K562 (cell line): ENCODE data around the gene HSP90AA1. TPM values are rescaled to one million over a fixed set of nuclear protein-coding genes. Genes with fewer than 3 reads are reported as not detected.

Experiments
- ARID1B ChIP-seq: fragments of 450-650 bp; IDR thresholded peaks from 2 replicates; pipeline ENCODE4 v1.6.1; 2016; ENCODE audit warnings: antibody characterized with exemption, mild to moderate bottlenecking, inconsistent platforms
- CBFA2T3 ChIP-seq: fragments of 450-650 bp; IDR thresholded peaks from 2 replicates; pipeline ENCODE4 v1.6.1; 2017
- FOS ChIP-seq: IDR thresholded peaks from 3 replicates; pipeline ENCODE4 v1.6.1; 2011; ENCODE audit not compliant: insufficient read length; ENCODE audit errors: extremely low read depth
- HEY1 ChIP-seq: fragments of 250-450 bp; sonication (Bioruptor Pico); IDR thresholded peaks from 2 replicates; pipeline ENCODE4 v1.5.0; 2020; ENCODE audit warnings: mild to moderate bottlenecking, moderate library complexity, borderline replicate concordance
- ILK ChIP-seq: fragments of 450-650 bp; IDR thresholded peaks from 2 replicates; pipeline ENCODE4 v1.6.1; 2016; ENCODE audit warnings: missing genetic modification characterization, low read depth, mild to moderate bottlenecking, missing compliant biosample characterization, moderate library complexity, borderline replicate concordance
- L3MBTL2 ChIP-seq: fragments of 450-650 bp; IDR thresholded peaks from 2 replicates; pipeline ENCODE4 v1.6.1; 2016; ENCODE audit warnings: mild to moderate bottlenecking, moderate library complexity
- MAFG ChIP-seq: fragments of 450-650 bp; conservative IDR thresholded peaks from 2 replicates; pipeline ENCODE4 v1.6.1; 2016; ENCODE audit warnings: missing genetic modification characterization, missing compliant biosample characterization
- NCOA4 ChIP-seq: fragments of 450-650 bp; IDR thresholded peaks from 2 replicates; pipeline ENCODE4 v1.6.1; 2018; ENCODE audit warnings: mild to moderate bottlenecking; ENCODE audit not compliant: partially characterized antibody
- NUFIP1 ChIP-seq: fragments of 450-650 bp; IDR thresholded peaks from 2 replicates; pipeline ENCODE4 v1.6.1; 2018; ENCODE audit not compliant: partially characterized antibody
- SRSF7 ChIP-seq: fragments of 200-400 bp; formaldehyde crosslinking; optimal IDR thresholded peaks from 2 replicates; pipeline ENCODE3; 2017; ENCODE audit warnings: mild to moderate bottlenecking, low read depth, low read length
- STAG1 ChIP-seq: sonication (generic); formaldehyde crosslinking; IDR thresholded peaks from 2 replicates; pipeline ENCODE4 v1.5.0; 2020; ENCODE audit warnings: missing genetic modification reagents, borderline replicate concordance
- TCF3 ChIP-seq: sonication (generic); formaldehyde crosslinking; IDR thresholded peaks from 2 replicates; pipeline ENCODE4 v1.4.0; 2020; ENCODE audit warnings: mild to moderate bottlenecking, missing genetic modification reagents
- TEAD4 ChIP-seq, 2 experiments: sonication (generic) in 1 of 2; formaldehyde crosslinking in 1 of 2; IDR thresholded peaks; 2 replicates each; pipeline versions ENCODE4 v1.6.1 to v1.8.0; 2012 to 2022; ENCODE audit warnings: borderline replicate concordance in 1 of 2, inconsistent platforms in 1 of 2, low read length in 1 of 2, mild to moderate bottlenecking in 1 of 2, missing genetic modification reagents in 1 of 2
- TRIM24 ChIP-seq, 2 experiments: fragments of 450-650 bp; IDR thresholded peaks; 2 replicates each; pipeline ENCODE4 v1.6.1; 2016
- ZNF184 ChIP-seq: sonication (generic); formaldehyde crosslinking; IDR thresholded peaks from 2 replicates; pipeline ENCODE4 v1.5.0; 2020; ENCODE audit warnings: missing genetic modification reagents
- polyA plus RNA-seq, 8 experiments: library from polyadenylated mRNA; depleted of rRNA in 4 of 8; stranded (reverse) in 5 of 8; unstranded in 3 of 8; fragments of >200 nt; fragmentation: Nextera tagmentation in 2 of 8; fragmentation: Illumina TruSeq in 1 of 8; extraction: Ambion mirVana in 2 of 8; extraction: Trizol in 1 of 8; gene quantifications; 2 replicates each; pipeline versions ENCODE4 v1.2.1 to v1.2.3, GENCODE V29; 2011 to 2014; ENCODE audit warnings: inconsistent platforms in 1 of 8, missing spikeins in 1 of 8
- total RNA-seq, 7 experiments: library from RNA; depleted of rRNA in 6 of 7; stranded (reverse); fragments of >200 nt in 6 of 7; fragmentation: Illumina TruSeq in 2 of 7; extraction: Trizol in 2 of 7; gene quantifications; 2 replicates each; pipeline versions ENCODE4 v1.2.1 to v1.2.3, GENCODE V29; 2011 to 2021; ENCODE audit warnings: low replicate concordance in 1 of 7
- TF ChIP-seq, protein P1 (sequence below): sonication (generic); formaldehyde crosslinking; IDR thresholded peaks from 2 replicates; pipeline ENCODE4 v1.8.1; 2023; ENCODE audit warnings: mild to moderate bottlenecking, missing genetic modification reagents, moderate library complexity
- TF ChIP-seq, protein P2 (sequence below): fragments of 450-650 bp; IDR thresholded peaks from 2 replicates; pipeline ENCODE4 v1.6.1; 2016; ENCODE audit warnings: low read depth, mild to moderate bottlenecking, moderate library complexity
- TF ChIP-seq, protein P3 (sequence below), 2 experiments: fragments of 450-650 bp; formaldehyde crosslinking in 1 of 2; IDR thresholded peaks; 2 replicates each; pipeline versions ENCODE4 v1.4.0 to v1.6.1; 2014 to 2020; ENCODE audit warnings: mild to moderate bottlenecking in 2 of 2, borderline replicate concordance in 1 of 2, low read depth in 1 of 2

The HSP90AA1 gene
- total and polyA plus RNA-seq, 9 of the 15 experiments (the other 6 are each of a cell fraction or from before 2014, with no cell fraction given) = 377 to 1,731 (median 879) TPM

DNA sequence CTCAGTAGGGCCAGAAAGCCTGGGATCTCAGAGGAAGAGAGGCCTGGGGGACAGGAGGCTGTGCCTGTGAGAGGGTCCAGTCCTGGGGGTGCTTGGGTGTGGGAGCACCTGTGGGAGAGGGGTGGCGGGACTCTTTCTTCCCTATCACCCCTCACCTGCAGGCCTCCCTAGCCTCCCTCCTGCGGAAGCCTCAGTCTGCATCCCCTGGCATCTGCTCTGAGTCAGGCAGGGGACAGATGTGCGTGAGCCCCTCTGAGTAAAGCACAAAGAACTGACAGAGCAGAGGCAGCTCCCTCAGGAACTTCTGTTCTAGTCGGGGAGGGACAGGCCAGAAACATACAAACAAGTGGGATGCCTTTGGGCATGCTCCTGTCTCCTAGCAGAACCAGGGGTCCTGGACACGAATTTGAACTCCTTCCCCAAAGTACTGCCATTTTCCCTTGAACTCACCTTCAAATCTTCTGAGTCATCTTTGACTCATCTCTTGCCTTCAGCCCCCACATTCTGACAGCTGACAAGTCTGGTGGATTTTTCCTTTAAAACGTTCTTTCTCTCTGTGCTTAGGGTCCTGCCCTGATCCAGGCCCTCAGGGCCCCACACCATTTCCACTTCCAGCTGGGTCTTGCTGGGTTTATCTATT lies 8.5 kb upstream of the HSP90AA1 start (continued):
- TF ChIP-seq L3MBTL2 (no peak), NUFIP1 (no peak), FOS (peak; percentile 50), SRSF7 (no peak), TEAD4 (IDR thresholded peaks at IDR 0.05; ENCODE audit: low read length) (no peak), TEAD4 (CRISPR knock-in tag; IDR thresholded peaks at IDR 0.05; ENCODE audit: borderline replicate concordance) (no peak), MAFG (0 out of 2 replicates have a peak, but pooled peaks have one; percentile 40), CBFA2T3 (no peak), HEY1 (no peak), STAG1 (CRISPR knock-in tag) (no peak), ARID1B (peak; percentile 78), ILK (tag) (no peak), TRIM24 (IDR thresholded peaks at IDR 0.05) (no peak), NCOA4 (no peak), ZNF184 (CRISPR knock-in tag) (no peak), TCF3 (CRISPR knock-in tag) (no peak)
- TF ChIP-seq, protein P1, sequence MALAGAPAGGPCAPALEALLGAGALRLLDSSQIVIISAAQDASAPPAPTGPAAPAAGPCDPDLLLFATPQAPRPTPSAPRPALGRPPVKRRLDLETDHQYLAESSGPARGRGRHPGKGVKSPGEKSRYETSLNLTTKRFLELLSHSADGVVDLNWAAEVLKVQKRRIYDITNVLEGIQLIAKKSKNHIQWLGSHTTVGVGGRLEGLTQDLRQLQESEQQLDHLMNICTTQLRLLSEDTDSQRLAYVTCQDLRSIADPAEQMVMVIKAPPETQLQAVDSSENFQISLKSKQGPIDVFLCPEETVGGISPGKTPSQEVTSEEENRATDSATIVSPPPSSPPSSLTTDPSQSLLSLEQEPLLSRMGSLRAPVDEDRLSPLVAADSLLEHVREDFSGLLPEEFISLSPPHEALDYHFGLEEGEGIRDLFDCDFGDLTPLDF (CRISPR knock-in tag) = no peak
- TF ChIP-seq, protein P2, sequence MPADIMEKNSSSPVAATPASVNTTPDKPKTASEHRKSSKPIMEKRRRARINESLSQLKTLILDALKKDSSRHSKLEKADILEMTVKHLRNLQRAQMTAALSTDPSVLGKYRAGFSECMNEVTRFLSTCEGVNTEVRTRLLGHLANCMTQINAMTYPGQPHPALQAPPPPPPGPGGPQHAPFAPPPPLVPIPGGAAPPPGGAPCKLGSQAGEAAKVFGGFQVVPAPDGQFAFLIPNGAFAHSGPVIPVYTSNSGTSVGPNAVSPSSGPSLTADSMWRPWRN = no peak
- TF ChIP-seq, protein P3, sequence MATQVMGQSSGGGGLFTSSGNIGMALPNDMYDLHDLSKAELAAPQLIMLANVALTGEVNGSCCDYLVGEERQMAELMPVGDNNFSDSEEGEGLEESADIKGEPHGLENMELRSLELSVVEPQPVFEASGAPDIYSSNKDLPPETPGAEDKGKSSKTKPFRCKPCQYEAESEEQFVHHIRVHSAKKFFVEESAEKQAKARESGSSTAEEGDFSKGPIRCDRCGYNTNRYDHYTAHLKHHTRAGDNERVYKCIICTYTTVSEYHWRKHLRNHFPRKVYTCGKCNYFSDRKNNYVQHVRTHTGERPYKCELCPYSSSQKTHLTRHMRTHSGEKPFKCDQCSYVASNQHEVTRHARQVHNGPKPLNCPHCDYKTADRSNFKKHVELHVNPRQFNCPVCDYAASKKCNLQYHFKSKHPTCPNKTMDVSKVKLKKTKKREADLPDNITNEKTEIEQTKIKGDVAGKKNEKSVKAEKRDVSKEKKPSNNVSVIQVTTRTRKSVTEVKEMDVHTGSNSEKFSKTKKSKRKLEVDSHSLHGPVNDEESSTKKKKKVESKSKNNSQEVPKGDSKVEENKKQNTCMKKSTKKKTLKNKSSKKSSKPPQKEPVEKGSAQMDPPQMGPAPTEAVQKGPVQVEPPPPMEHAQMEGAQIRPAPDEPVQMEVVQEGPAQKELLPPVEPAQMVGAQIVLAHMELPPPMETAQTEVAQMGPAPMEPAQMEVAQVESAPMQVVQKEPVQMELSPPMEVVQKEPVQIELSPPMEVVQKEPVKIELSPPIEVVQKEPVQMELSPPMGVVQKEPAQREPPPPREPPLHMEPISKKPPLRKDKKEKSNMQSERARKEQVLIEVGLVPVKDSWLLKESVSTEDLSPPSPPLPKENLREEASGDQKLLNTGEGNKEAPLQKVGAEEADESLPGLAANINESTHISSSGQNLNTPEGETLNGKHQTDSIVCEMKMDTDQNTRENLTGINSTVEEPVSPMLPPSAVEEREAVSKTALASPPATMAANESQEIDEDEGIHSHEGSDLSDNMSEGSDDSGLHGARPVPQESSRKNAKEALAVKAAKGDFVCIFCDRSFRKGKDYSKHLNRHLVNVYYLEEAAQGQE (IDR thresholded peaks at IDR 0.05; ENCODE audit: borderline replicate concordance) = no peak
- TF ChIP-seq, protein P3 (CRISPR knock-in tag; IDR thresholded peaks at IDR 0.05; ENCODE audit: low read depth) = no peak
